GM21390 (cell line): ENCODE data around the gene NSD1.

Source experiments
- ATAC-seq: cut with Tn5 transposase; IDR thresholded peaks from one replicate; pipeline ENCODE4 v1.9.1; 2021; ENCODE audit not compliant: unreplicated experiment

The NSD1 gene

GRCh38 chr5:177317959-177318377, 184.4 kb downstream of the NSD1 start:
- no peak for ATAC-seq

DNA sequence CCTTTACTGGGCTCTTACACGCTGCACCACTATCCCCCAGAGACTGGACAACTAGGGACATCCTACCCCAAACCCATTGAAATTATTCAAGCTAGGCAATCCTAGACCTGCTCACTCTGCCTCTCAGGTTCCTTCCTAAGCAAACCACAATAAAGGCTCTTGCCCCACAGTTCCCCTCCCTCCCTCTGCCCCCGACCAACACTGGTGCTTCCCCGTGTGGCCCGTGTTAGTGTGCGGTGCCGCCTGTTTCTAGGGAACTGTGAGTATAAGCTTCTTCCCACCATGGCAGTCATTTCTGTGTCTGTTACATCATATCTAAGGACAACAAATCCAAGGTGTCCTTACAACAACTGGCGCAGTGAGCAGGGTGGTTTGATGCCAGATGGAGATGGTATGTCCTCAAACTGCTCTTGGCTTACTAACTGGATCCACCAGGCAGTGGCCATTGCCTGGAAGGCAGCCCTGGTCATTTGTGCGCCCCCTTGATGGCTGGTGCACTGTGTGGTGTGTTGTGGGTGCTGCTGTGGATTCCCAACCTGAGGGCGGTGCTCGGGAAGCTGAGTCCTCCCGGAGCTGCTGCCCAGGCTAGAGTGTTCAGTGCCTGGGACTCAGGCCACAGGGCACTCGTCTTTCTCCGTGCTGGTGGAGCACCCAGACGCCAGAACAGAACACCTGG, 186.5 kb downstream of the NSD1 start:
- ATAC-seq, result no peak

- no peak for ATAC-seq
Observed at GRCh38 chr5:177320879-177321278, 187.3 kb downstream of the NSD1 start.

- ATAC-seq, result no peak
Observed at GRCh38 chr5:177325868-177326381, 192.4 kb downstream of the NSD1 start.

DNA sequence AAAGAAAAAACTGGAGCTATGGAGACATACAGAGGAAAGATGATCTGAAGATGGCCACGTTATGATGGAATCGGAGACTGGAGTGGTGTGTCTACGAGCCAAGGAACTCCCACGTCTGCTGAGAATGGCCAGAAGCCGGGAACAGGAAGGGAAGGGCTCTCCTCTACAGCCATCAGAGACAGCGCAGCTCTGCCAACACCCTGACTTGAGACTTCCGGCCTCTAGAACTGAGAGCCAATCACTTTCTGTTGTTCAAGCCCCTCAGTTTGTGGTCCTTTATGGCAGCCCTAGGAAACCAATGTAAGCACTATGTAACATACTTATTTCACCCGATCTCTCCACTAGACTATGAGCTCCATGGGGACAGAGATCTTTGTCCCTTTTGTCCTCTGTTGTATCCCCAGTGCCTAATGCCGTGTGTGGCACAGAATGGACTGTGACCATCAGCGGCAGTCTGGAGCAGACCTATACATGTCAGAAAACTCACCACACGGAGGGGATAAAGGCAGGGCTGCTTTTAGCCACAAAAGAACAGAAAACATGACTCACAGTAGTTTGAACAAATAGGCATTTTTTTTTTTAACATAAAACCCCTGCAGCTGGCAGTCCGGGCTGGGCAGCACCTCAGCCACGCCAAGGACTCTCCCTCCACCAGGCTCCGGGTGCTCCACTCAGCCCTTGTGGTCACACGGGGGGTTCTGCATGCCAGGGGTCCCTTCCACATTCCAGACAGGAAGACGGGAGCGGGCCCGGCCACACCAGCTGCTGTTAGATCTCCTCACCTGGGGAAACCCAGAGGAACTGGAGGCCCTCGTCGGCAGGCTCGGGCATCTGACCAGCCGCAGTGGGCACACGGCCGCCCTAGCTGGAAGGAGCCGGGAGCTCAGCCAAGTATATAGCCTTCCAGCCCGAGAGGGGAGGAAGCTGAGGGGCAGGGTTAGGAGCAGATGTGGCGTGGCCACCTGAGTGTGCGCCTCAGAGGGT, 194.3 kb downstream of the NSD1 start:
- no peak for ATAC-seq

DNA sequence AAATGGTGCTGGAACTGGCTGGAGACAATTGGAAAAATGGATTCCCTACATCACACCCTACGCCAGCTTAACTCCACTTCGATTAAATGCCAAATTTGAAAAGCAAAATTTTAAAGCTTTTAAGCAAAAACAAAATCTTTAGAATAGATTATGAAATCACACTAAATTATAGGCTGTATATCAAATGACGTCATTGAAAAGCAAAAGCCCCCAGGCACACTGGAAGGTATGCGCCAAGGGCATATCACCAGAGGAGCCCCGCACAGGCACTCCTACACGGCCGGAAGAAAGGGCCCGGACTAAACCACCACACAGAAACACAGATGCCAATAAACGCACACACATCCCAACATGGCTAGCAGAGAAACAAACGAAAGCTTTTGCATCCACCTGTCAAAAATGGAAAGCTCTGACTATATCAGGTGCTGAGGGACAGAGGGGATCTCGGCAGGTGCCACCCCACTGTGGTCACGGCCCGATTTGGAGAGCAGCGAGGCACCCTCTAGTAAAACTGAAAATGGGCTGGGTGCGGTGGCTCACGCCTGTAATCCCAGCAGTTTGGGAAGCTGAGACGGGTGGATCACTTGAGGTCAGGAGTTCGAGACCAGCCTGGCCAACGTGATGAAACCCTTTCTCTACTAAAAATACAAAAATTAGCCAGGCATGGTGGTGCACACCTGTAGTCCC, 195.1 kb downstream of the NSD1 start:
- ATAC-seq, result no peak

- no peak for ATAC-seq
Observed at GRCh38 chr5:177329883-177330282, 196.3 kb downstream of the NSD1 start.

DNA sequence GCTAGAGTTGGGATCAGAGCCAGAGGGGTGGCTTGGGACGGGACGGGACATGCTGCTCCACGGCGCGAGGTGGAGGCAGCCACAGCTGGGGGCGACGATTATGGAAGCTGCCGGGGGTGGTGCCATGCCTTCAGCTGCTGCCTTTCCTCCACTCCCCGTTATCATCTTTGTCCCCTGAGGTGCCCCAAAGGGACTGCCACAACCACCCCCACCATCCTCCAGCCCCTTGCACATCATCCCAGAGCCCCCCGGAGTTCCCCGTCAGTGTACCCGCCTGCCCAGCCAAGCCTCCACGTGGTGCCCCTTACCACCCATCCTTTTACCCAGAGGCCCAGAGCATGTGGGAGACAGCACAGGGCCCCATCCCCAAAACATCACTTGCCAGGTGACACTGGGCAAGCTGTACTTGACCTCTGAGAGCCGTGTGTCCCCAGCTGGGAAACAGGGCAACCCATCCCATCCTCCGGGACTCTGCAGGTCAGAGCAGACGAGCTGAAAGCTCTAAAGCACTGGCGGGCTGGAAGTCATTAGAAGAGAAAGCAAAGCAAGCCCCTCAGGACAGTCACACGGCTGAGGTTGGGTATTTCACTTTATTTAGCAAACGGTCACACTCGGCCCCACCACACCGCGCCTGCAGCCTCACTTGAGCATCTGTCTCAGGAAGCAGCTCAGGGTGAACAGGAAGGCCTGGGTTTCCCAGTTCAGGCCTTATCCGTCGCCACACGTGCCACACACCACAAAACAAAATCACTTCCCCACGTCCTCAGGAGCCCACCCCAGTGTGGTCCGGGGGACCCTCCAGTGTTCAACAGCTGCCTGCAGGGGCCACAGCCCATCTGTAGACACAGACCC, 197.6 kb downstream of the NSD1 start:
- no peak for ATAC-seq

DNA sequence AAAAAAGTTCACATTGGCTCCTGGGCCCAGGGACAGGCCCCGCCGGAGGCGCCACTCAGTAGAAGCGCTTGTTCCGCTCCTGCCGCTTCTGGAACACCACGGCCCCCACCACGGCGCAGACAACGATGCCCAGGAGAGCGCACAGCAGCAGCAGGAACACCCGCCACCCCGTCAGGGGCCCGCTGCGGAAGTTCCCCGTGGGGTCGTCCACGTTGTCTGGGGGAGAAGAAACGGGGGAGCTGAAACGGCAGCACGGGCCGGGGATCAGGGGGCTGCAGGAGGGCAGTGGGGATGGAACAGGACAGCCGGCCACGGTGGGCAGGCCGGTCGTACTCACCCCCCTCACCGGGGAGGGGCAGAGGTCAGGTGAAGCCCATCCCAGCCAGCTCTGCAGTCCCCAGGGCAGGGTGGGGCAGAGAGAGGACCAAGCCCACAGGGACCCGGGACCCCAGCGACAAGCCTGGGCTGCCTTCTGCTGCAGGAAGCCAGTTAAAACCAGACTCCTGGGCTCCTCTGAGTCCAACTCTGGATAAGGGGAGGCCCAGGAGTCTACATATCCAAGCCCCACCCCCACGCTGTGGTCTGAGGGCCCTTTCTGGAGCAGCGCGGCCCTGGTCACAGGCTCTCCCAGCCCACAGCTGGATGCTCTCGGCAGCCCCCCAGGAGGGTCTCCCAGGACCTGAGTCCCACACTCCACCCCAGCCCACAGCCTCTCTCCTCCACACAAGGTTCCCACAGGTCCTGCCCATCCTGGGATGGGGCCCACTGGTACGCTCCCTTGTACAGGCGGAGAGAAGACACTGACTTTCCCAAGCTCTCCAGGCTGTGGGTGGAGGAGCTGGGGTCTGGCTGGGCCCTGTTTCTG, 198.7 kb downstream of the NSD1 start:
- no peak for ATAC-seq

- ATAC-seq, result no peak
Observed at GRCh38 chr5:177332896-177333260, 199.3 kb downstream of the NSD1 start.

DNA sequence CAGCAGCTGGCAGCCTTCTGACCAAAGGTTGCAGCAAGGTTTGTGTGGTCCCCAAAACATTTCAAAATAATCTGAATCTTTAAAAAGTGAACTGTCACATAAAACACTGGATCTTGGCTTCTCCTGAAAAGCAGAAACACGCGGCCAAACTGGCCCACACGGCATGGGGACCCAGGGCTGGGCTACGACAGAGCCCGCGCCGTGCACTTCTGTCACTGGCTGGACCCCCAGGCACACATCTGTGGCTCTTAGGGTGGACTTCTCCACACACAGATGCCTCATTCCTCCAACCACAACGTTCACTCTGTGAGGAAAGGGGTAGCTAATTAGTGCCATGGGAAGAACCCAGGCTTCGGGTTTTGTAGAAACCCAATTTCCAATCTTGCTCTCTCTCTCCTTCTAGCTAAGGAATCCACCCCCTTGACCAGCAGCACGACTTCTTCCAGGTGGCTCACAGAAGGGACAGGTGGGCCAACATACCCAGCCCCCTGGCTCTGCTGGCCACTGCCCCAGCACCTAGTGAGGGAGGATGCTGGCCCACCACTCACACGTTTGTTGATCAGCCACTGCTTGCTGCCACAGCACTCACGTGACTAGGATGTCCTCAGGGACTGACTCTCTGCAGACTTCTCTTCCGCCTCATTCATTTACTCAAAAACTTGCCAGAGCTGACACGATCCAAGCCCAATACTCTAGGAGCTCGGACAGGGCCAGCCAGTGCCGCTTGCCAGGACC, 200.0 kb downstream of the NSD1 start:
- ATAC-seq, result no peak

GRCh38 chr5:177334155-177334551, 200.6 kb downstream of the NSD1 start:
- no peak for ATAC-seq

- no peak for ATAC-seq
Observed at GRCh38 chr5:177334781-177335700, 201.5 kb downstream of the NSD1 start.

- ATAC-seq, result no peak
Observed at GRCh38 chr5:177335701-177336065, 202.1 kb downstream of the NSD1 start.

DNA sequence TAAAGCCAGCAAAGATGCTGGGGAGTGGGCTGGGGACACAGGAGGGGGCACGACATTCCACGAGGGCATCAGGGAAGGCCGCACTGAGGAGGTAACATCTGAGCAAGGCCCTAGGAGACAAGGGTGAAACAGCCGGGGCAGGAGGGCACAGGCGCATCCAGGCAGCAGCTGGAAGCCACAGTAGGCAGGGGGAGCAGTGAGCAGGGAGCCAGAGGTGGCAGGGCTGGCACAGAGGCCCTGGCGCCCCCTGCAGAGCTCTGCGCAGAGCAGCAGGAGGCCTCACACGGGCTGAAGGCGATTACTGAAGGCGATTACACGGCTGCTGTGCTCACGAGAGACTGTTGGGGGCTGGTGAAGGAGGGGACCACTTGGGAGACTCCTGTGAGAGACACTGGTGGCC, 202.5 kb downstream of the NSD1 start:
- ATAC-seq, result no peak

DNA sequence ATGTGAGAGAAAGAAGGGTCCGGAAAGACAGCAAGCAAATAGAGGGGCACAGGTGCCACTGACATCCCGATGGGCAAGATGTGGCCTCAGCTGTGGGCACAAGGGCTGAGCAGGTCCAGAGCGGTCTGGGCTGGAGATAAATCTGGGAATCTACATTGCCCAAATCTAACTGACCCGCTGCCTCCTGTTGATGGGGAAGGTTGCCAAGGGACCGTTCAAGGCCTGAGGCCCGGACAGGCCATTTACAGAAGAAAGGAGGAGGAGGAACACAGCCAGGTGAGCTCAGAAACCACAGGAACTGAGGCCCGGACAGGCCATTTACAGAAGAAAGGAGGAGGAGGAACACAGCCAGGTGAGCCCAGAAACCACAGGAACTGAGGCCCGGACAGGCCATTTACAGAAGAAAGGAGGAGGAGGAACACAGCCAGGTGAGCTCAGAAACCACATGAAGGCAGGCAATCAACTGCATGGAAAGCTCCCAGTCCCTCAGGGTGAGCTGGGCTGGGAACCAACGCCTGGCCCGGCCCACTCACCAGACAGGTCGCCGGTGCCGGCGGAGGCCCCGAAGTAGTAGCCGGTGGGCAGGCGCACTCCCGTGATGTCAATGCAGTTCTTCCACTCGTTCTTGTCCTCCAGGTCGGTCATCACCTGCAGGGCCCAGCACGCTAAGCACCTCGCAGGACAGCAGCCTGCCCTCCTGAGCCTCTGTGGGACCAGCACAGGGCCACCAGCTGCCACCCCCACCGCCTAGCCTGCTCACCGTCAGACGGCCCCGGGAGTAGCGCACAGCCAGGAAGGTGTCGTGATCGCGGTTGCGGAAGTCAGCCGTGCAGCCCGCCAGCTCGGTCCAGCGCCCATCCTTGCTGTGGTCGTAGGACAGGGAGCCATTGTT, 203.3 kb downstream of the NSD1 start:
- no peak for ATAC-seq
